GM10847 (cell line): ENCODE measurements around the gene METTL26.

Experiments
- POLR2A ChIP-seq: IDR thresholded peaks from 2 replicates; pipeline ENCODE4 v1.6.1; 2011; ENCODE audit not compliant: insufficient read length; ENCODE audit errors: extremely low read depth

The METTL26 gene

DNA sequence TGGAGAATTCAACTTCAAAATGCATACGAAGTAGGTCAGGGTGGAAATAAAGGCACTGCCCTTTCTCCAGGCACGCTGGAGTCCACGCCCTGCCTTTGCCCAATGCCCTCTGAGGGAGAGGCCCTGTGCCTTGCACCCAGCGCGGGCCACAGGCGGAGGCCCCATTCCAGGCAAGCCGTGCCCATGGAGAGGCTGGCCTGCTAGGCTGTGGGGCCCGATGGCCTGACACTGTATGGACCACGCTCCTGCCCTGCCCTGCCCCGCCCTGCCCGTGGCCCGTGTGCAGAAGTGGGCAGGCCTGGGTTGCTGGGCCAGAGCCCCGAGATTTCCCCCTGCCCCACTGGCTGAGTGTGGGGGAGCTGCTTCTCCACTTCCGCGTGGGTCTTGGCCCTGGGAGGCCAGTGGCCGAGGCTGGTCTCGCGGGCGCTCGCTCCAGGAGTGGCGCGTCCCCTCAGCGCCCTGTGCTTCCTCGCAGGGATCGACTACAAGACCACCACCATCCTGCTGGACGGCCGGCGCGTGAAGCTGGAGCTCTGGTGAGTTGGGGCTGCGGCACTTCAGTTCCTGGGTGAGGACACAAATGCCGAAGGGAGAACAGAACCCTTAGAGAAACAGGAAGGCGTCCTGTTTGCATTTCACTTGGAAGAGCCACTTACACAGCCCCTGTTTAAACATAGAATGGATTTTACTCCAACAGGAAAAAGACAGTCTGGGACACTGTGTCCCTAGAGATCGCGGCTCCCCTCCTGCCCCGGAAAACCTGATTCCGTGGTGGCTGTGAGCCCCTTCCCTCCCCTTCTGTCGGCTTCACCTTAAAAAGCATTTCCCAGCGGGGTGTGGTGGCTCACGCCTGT is 19.1 kb downstream of the METTL26 start:
- TF ChIP-seq POLR2A: no peak

DNA sequence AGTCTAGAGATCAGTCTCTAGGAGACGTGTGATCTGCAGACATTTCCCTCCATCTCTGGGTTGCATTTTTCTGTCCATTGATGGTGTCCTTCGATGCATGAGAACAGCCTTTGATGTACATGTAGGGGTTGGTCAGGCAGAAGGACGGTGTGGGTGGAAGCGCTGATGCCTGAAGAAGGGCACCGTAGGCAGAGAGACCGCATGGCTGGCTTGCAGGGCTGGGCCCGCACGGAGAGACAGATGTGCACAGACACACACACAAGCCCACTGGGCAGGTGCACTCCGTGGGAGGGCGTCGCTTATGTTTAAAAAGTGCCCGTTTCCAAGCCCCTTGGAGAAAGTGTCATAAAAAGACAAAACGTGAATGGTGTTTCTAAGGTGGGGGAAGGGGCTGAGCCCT is 21.0 kb downstream of the METTL26 start:
- TF ChIP-seq POLR2A: no peak

DNA sequence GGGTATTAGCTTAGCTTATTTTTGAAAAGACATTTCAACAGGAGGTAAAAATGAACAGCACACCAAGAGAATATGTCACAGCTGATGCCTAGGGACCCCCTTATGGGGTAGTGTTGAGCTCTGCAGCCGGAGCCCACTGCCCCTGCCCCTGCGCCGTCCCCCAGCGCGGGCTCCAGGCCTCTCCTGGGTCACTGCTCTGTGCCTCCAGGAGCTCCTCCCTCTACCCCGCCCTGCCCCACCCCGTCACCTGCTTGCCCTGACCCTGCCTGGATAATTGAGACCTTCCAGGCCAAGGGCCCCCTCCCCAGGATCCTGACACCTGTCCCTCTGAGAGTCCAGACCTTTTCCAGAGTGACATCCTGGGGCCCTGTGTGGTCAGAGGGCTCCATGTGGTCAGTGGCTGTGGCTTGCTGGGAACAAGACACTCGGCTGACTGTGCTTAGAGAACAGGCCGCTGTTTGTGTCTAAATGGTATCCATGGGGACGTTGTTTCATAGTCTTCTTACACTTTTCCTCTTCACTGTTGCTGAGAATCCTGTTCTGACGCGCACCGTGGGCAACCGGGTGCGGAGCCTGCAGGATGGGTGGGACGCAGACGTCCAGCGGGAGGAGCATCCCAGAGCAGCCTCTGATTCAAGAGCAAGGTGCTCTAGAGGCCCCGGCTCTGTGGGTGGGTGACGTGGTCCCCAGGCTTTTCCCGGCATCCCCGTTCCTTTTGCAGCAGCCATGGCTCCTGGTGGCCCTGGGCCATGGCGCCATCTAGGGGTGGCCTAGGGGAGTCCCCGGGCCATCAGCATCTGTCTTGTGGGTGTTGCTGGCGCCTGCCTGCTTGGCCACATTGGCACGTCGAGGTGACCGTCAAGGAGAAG is 25.4 kb downstream of the METTL26 start:
- no peak for TF ChIP-seq POLR2A

DNA sequence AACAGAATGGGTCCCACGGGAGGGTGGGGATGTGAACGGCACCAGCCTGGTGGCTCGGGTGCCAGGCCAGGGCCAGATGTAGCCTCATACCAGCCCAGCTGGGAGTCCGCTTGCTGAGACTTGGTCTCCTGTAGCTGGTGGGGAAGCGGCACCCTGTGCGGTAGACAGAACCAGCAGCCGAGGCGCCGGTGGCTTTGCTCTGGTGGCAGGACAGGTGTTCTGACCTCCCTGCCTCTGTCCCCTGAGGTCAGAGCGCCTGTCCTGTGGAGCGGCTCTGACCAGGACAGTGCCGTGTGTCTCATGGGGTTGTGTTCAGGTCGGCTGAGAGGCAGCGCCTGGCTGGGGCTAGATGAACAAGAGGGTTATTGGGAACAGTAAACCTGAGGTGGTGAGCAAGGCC is 26.1 kb downstream of the METTL26 start:
- TF ChIP-seq POLR2A: no peak

DNA sequence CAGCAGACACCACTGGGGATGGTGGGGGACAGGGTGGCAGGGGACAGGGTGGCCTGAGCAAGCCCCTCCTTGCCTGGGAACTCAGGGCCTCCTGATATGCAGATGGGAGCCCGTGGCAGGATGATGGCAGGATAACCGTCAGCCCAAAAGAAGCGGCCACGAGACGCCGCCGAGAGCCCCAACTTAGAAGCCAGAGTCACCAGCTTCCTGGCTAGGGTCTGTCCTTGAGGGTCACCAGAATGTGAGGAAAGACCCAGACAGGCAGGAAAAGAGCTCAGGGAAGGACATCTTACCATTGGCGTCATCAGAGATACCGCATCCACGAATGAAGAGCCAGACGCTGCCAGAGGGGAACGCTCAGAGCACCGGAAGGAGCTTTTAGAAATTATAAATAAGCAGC is 26.8 kb downstream of the METTL26 start:
- TF ChIP-seq POLR2A: no peak

DNA sequence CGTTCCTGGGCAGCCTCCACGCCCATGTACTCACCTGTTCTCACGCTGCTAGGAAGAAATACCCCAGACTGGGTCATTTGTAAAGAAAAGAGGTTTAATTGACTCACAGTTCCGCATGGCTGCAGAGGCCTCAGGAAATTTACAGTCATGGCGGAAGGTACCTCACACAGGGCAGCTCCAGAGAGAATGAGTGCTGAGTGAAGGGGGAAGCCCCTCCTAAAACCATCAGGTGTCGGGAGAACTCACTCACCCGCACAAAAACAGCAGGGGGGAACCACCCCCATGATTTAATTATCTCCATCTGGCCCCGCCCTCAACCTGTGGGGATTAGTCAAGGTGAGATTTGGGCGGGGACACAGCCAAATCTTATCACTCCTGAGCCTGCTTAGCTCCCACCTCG is 28.1 kb downstream of the METTL26 start:
- TF ChIP-seq POLR2A: no peak

DNA sequence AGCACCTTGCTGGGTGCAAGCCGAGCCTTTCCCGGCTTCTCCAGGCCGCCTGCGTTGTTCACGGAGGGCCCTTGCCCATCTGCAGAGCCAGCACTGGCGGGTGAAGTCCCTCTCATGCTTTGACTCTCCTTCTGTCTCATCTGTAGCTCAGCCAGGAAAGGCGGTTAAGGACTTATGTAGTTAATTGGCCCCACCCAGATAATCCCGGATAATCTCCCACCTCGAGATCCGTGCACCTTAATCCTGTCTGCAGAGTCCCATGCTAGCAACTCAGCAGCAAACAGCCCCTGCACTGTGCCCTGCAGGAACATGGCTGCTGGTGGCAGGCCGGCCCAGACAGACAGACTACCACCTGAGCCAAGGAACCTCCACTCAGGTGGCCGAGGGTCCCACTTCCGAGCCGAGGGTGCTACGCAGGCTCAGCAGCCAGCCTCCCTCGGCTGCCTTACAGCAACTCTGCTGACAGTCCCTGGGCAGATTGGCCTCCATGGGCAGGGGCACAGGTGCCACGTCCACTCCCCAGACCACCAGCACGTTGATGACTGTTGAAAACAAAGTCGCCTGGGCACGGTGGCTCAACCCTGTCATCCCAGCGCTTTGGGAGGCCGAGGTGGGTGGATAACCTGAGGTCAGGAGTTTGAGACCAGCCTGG is 29.3 kb downstream of the METTL26 start:
- no peak for TF ChIP-seq POLR2A

DNA sequence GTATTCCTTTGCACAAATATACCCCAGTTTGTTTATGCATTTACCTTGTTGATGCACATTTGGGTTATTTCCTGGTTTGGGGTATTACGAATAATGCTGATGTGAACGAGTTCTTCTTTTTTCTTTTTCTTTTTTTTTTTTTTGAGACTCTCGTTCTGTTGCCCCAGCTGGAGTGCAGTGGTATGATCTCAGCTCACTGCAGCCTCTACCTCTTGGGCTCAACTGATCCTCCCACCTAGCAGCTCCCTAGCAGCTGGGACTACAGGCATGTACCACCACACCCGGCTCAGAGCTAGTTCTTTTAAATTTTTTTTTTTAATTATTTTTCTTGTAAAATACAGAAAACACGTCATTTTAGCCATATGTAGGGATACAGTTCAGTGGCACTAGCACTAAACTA is 32.2 kb downstream of the METTL26 start:
- TF ChIP-seq POLR2A: no peak

DNA sequence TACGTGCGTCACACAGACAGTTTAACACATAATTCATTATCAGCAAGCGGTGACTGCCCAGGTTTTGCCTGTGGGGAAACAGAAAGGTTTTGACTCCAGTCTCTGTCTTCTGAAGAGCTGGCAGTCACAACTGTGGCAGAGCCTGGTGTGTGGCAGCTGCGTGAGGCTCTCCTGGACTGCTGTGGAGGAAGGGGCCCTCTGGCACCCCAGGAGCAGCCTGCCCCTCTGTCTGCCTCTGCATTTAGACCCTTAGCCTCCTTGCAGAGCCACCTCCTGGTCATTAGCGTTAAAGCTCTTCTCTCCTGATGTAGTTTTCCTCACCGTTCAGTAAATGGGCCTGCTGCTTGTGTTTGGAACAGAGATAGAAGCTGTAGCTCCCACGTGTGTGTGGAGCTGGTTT is 35.3 kb downstream of the METTL26 start:
- TF ChIP-seq POLR2A: no peak

DNA sequence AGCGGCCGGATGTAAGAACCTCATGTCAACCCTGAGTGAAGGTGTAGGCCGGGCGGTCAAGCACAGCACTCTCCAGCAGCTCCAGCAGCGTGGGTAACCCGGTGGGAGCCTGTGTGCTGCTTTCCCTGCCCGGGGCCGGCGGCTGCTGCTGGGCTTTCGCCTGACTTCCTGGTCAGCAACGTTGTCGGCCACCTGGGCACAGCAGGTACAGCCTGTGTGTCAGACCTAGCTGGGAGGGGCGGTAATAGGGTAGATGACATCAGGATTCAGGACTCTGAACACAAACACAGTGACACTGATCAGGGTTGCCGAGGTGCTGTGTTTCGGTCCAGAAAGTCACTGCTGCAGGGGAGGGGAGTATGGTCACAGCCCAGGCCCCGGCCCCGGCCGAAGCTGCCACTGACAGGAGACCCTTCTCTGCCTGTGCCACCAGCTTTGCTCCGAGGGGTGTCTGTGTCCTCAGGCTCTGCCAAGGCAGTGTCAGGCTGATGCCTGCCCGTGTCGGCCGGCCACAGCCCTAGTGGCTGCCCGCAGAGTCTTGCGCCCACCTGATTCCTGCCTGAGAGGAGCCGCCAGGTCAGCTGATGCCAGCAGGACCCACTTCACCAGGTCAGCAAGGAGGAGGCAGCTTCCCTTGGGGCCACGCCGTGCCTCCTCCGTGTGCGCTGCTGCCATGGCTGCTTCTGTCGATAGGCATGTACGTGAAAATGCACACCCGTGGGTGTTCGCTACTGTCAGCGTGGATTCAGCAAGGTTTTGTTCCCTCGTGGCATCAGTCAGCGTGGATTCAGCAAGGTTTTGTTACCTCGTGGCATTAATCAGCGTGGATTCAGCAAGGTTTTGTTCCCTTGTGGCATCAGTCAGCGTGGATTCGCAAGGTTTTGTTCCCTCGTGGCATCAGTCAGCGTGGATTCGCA is 37.0 kb downstream of the METTL26 start:
- no peak for TF ChIP-seq POLR2A

DNA sequence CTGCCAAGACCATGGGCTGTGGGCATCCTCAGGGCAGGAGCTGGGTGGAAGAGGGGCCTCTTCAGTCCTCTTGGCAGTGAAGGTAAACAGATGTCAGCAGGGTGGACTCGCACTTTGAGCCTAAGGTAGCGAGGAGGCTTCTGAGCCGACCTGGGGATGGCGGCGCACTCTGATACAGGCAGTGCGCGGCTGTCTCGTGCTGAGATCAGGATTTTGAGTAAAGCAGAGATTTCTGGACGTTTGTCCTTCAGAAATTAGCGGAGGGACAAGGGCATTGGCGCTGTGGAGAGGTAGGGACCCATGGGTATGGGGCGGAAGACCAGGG is 39.4 kb downstream of the METTL26 start:
- TF ChIP-seq POLR2A: no peak

DNA sequence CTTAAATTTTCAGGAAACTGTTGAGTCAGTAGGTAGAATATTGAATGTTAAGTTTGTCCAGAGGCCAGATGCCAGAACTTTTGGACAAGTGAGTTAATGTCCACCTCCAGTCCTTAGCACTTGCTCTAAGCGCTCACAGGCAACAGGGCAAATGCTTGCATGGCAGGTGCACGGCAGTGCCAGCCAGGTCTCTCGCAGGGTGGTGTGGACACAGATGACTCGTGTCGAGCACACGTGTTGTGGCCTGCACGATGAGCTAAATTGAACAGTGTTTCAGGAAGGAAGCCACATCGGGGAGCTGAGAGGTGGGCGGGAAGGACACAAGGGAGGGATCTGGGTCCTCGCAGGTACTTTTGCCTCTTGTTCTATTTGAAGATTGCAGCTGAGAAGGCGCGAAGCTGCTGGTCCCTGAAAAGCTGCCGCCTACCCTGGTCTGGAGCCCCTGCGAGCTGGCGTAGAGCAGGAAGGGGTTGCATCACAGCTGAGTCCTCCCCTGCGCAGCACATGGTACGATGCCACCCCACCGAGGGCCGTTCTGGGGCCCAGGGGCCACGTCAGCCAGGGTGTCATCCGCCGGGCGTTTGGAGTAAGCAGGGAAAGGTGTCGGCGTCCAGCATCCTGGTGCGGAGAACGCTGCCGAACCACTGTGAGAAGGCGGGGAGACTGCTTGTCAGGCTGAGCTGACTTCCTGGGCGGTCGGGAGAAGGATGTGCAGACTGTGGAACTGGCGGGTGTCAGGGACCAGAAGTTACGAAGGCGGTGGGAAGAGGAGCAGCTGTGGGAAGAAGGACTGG is 40.0 kb downstream of the METTL26 start:
- TF ChIP-seq POLR2A: no peak

DNA sequence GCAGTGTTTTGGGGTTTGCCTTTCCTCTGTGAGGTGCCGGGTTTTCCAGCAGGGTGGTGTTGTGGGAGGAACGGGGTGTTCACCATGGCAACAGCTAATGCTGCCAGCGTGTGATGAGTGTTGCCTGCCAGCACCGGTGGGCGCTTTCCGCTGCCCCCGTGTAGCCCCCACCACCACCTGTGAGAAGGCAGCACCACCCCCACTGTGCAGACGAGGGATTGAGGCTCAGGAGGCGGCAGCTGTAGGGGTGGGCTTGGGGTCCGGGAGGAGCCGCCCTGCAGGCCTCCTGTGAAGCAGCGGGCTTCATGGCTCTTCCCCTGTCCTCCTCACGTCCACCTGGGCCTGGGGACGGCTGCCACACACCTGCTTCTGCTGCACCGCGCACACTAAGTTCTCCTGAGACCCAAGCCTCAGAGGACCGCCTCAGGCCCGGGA is 41.0 kb downstream of the METTL26 start:
- TF ChIP-seq POLR2A: no peak

DNA sequence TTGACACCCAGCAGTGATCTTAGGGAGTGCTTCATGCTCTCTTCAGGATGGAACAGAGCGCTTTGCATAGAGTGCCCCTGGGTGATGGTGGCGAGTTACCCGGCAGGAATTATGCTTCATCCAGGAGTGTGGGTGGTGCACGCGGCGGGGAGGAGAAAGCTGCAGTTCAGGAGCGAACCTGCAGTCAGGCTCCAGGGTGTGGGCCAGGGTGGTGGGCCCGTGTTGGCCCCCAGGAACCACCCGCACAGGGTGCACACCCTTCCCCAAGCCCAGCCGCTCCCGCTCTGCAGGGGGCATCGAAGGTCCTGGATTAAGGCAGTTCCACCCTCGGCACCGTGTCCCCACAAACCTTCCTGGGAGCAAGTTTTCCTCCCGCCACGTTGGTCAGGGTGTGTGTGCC is 42.3 kb downstream of the METTL26 start:
- no peak for TF ChIP-seq POLR2A

DNA sequence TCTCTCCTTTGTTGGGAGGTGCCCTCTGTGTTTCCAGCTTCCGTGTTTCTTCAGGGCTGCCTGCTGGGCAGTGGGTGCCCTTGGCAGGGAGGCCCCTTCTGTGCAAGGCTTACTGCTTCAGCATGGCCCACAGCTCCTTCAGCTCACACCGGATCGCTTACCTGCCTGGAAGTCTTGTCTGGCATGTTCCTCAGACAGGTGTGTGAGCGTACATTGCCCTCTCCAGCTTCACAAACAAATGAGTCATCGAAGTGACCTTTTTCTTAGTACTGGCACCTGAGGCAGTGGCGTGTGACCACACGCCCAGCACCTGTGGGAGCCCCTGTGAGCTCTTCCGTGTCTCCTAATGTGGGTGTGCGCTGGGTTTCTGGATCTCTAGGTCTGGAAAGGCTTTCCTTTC is 42.7 kb downstream of the METTL26 start:
- no peak for TF ChIP-seq POLR2A
